Measurements from ENCODE around the gene C19orf81. TPM values are rescaled to one million over a fixed set of nuclear protein-coding genes. Genes with fewer than 3 reads are reported as not detected.

C19orf81 gene
- total and polyA plus RNA-seq, 7 experiments from 2014 or later: 0.98 to 1.0 TPM; not detected in 5

- H3K4me3 Mint-ChIP-seq: no peak overlapping the region
- H3K9me3 ChIP-seq (ENCODE audit: control insufficient read depth in 2 of 3, low read length in 3 of 3): no peaks in the 10 kb centered on the region
- H3K36me3 Mint-ChIP-seq: no peaks in the 10 kb centered on the region
- no peak overlapping the region for H3K4me3 ChIP-seq (ENCODE audit: low read length)
- H3K27me3 Mint-ChIP-seq: peaks cover 47 to 65% (median 59%) of the 10 kb centered on the region in 5 donors
- ChIA-PET POLR2A (no interaction called here), CTCF (no interaction called here)
- H3K4me1 Mint-ChIP-seq: peaks cover 0 to 4% (median 0%) of the 10 kb centered on the region in 7 donors
- no peaks in the 10 kb centered on the region for H3K36me3 ChIP-seq (ENCODE audit: control insufficient read depth in 2 of 3, insufficient read depth in 3 of 3, low read length in 3 of 3)
- no peak overlapping the region for H3K27ac ChIP-seq (ENCODE audit: low read depth, low read length)
- intact Hi-C loops (cut with micrococcal nuclease): loop anchor here in 1 of 2 donors (2.0 kb wide), 1 partner anchor 114 kb away; no protein-coding TSS in a partner anchor
- H3K9me3 Mint-ChIP-seq: peaks cover 0 to 11% (median 0%) of the 10 kb centered on the region in 11 donors
- DNase-seq (no peak), ATAC-seq (no peak)
- no peaks in the 10 kb centered on the region for H3K4me1 ChIP-seq (ENCODE audit: control insufficient read depth in 2 of 2, insufficient read depth in 2 of 2, low read length in 2 of 2)
- H3K27ac Mint-ChIP-seq: no peak overlapping the region
- no peaks in the 10 kb centered on the region for H3K27me3 ChIP-seq (ENCODE audit: control insufficient read depth in 2 of 2, insufficient read depth in 2 of 2, low read length in 2 of 2)
Measured at GRCh38 chr19:50668416-50668815, 19.2 kb downstream of the C19orf81 start.

GRCh38 chr19:50668879-50669278 is 19.6 kb downstream of the C19orf81 start:
- Mint-ChIP-seq H3K4me3 (peak overlapping the region in 4 of 10 donors; percentile 23 to 68 (median 44)), H3K9me3 (peaks cover 0 to 10% (median 0%) of the 10 kb centered on the region in 11 donors), H3K27ac (peak overlapping the region in 1 of 9 donors; percentile 38), H3K36me3 (no peaks in the 10 kb centered on the region), H3K27me3 (peaks cover 47 to 67% (median 61%) of the 10 kb centered on the region in 5 donors), H3K4me1 (peaks cover 0 to 4% (median 0%) of the 10 kb centered on the region in 7 donors)
- Histone ChIP-seq H3K9me3 (ENCODE audit: control insufficient read depth in 2 of 3, low read length in 3 of 3) (no peaks in the 10 kb centered on the region), H3K36me3 (ENCODE audit: control insufficient read depth in 2 of 3, insufficient read depth in 3 of 3, low read length in 3 of 3) (no peaks in the 10 kb centered on the region), H3K4me3 (ENCODE audit: low read length) (no peak overlapping the region), H3K27me3 (ENCODE audit: control insufficient read depth in 2 of 2, insufficient read depth in 2 of 2, low read length in 2 of 2) (no peaks in the 10 kb centered on the region), H3K27ac (ENCODE audit: low read depth, low read length) (no peak overlapping the region), H3K4me1 (ENCODE audit: control insufficient read depth in 2 of 2, insufficient read depth in 2 of 2, low read length in 2 of 2) (no peaks in the 10 kb centered on the region)
- ChIA-PET POLR2A (no interaction called here), CTCF (no interaction called here)
- no peak for DNase-seq
- ATAC-seq: no peak
- intact Hi-C loops (cut with micrococcal nuclease): loop anchor here in 1 of 2 donors (2.0 kb wide), 1 partner anchor 114 kb away; no protein-coding TSS in a partner anchor

GRCh38 chr19:50669302-50670101 is 20.3 kb downstream of the C19orf81 start:
- Histone ChIP-seq H3K27me3 (ENCODE audit: control insufficient read depth in 2 of 2, insufficient read depth in 2 of 2, low read length in 2 of 2) (no peaks in the 10 kb centered on the region), H3K4me1 (ENCODE audit: control insufficient read depth in 2 of 2, insufficient read depth in 2 of 2, low read length in 2 of 2) (no peaks in the 10 kb centered on the region), H3K9me3 (ENCODE audit: control insufficient read depth in 2 of 3, low read length in 3 of 3) (no peaks in the 10 kb centered on the region), H3K4me3 (ENCODE audit: low read length) (no peak overlapping the region), H3K36me3 (ENCODE audit: control insufficient read depth in 2 of 3, insufficient read depth in 3 of 3, low read length in 3 of 3) (no peaks in the 10 kb centered on the region), H3K27ac (ENCODE audit: low read depth, low read length) (no peak overlapping the region)
- Mint-ChIP-seq H3K4me3 (peak overlapping the region in 4 of 10 donors; percentile 23 to 68 (median 44)), H3K36me3 (no peaks in the 10 kb centered on the region), H3K27me3 (peaks cover 41 to 69% (median 61%) of the 10 kb centered on the region in 5 donors), H3K27ac (peak overlapping the region in 1 of 9 donors; percentile 38), H3K4me1 (peaks cover 0 to 4% (median 0%) of the 10 kb centered on the region in 7 donors), H3K9me3 (peaks cover 0 to 6% (median 0%) of the 10 kb centered on the region in 11 donors)
- DNase-seq (peak in 4 of 9 donors; percentile 8 to 53 (median 21)), ATAC-seq (no peak)
- intact Hi-C loops (cut with micrococcal nuclease): loop anchor here in 1 of 2 donors (2.0 kb wide), 1 partner anchor 113 kb away; no protein-coding TSS in a partner anchor
- ChIA-PET CTCF (no interaction called here), POLR2A (no interaction called here)

GRCh38 chr19:50670102-50670380 is 20.8 kb downstream of the C19orf81 start:
- Histone ChIP-seq H3K27me3 (ENCODE audit: control insufficient read depth in 2 of 2, insufficient read depth in 2 of 2, low read length in 2 of 2) (no peaks in the 10 kb centered on the region), H3K4me3 (ENCODE audit: low read length) (no peak overlapping the region), H3K27ac (ENCODE audit: low read depth, low read length) (no peak overlapping the region), H3K9me3 (ENCODE audit: control insufficient read depth in 2 of 3, low read length in 3 of 3) (no peaks in the 10 kb centered on the region), H3K4me1 (ENCODE audit: control insufficient read depth in 2 of 2, insufficient read depth in 2 of 2, low read length in 2 of 2) (no peaks in the 10 kb centered on the region), H3K36me3 (ENCODE audit: control insufficient read depth in 2 of 3, insufficient read depth in 3 of 3, low read length in 3 of 3) (no peaks in the 10 kb centered on the region)
- Mint-ChIP-seq H3K9me3 (peaks cover 0 to 7% (median 0%) of the 10 kb centered on the region in 11 donors), H3K36me3 (no peaks in the 10 kb centered on the region), H3K4me1 (peaks cover 0 to 4% (median 0%) of the 10 kb centered on the region in 7 donors), H3K4me3 (peak overlapping the region in 1 of 10 donors; percentile 18), H3K27me3 (peaks cover 41 to 66% (median 57%) of the 10 kb centered on the region in 5 donors), H3K27ac (no peak overlapping the region)
- ChIA-PET CTCF (interaction anchor here (0.5 kb wide), 1 partner anchor 705 kb away, joined by 3 read pairs; no protein-coding TSS in a partner anchor), POLR2A (no interaction called here)
- intact Hi-C loops (cut with micrococcal nuclease): no loop called here
- DNase-seq (no peak), ATAC-seq (no peak)

GRCh38 chr19:50673118-50673517 is 23.9 kb downstream of the C19orf81 start:
- Mint-ChIP-seq H3K27me3 (peaks cover 45 to 79% (median 65%) of the 10 kb centered on the region in 5 donors), H3K4me1 (peaks cover 0 to 4% (median 0%) of the 10 kb centered on the region in 7 donors), H3K4me3 (no peak overlapping the region), H3K9me3 (peaks cover 0 to 22% (median 7%) of the 10 kb centered on the region in 11 donors), H3K36me3 (peaks cover 0 to 5% (median 0%) of the 10 kb centered on the region in 5 donors), H3K27ac (no peak overlapping the region)
- no peaks in the 10 kb centered on the region for H3K27me3 ChIP-seq (ENCODE audit: control insufficient read depth in 2 of 2, insufficient read depth in 2 of 2, low read length in 2 of 2)
- H3K27ac ChIP-seq (ENCODE audit: low read depth, low read length): no peak overlapping the region
- H3K4me3 ChIP-seq (ENCODE audit: low read length): no peak overlapping the region
- H3K4me1 ChIP-seq (ENCODE audit: control insufficient read depth in 2 of 2, insufficient read depth in 2 of 2, low read length in 2 of 2): no peaks in the 10 kb centered on the region
- CTCF ChIA-PET: no interaction called here
- POLR2A ChIA-PET: no interaction called here
- peaks cover 0 to 8% (median 0%) of the 10 kb centered on the region in 3 experiments for H3K9me3 ChIP-seq (ENCODE audit: control insufficient read depth in 2 of 3, low read length in 3 of 3)
- DNase-seq (no peak), ATAC-seq (no peak)
- H3K36me3 ChIP-seq (ENCODE audit: control insufficient read depth in 2 of 3, insufficient read depth in 3 of 3, low read length in 3 of 3): no peaks in the 10 kb centered on the region
- intact Hi-C loops (cut with micrococcal nuclease): no loop called here

GRCh38 chr19:50676625-50677197 is 27.5 kb downstream of the C19orf81 start:
- Histone ChIP-seq H3K27ac (ENCODE audit: low read depth, low read length) (no peak overlapping the region), H3K27me3 (ENCODE audit: control insufficient read depth in 2 of 2, insufficient read depth in 2 of 2, low read length in 2 of 2) (peaks cover 3 to 7% of the 10 kb centered on the region in 2 donors), H3K4me1 (ENCODE audit: control insufficient read depth in 2 of 2, insufficient read depth in 2 of 2, low read length in 2 of 2) (peaks cover 0 to 4% of the 10 kb centered on the region in 2 donors), H3K4me3 (ENCODE audit: low read length) (no peak overlapping the region), H3K9me3 (ENCODE audit: control insufficient read depth in 2 of 3, low read length in 3 of 3) (peaks cover 0 to 8% (median 0%) of the 10 kb centered on the region in 3 experiments), H3K36me3 (ENCODE audit: control insufficient read depth in 2 of 3, insufficient read depth in 3 of 3, low read length in 3 of 3) (no peaks in the 10 kb centered on the region)
- ChIA-PET CTCF (no interaction called here), POLR2A (no interaction called here)
- Mint-ChIP-seq H3K27me3 (peaks cover 32 to 76% (median 67%) of the 10 kb centered on the region in 5 donors), H3K4me1 (peaks cover 3 to 11% (median 6%) of the 10 kb centered on the region in 7 donors), H3K9me3 (peaks cover 0 to 19% (median 6%) of the 10 kb centered on the region in 11 donors), H3K36me3 (peaks cover 0 to 5% (median 0%) of the 10 kb centered on the region in 5 donors), H3K27ac (no peak overlapping the region), H3K4me3 (no peak overlapping the region)
- ATAC-seq: no peak
- DNase-seq: no peak
- intact Hi-C loops (cut with micrococcal nuclease): no loop called here

All from naive thymus-derived CD4-positive, alpha-beta T cell (primary cell).